Endothelial cell (in vitro differentiated cells): Measurements from ENCODE around the gene CDCA3. TPM values are rescaled to one million over a fixed set of nuclear protein-coding genes. Genes with fewer than 3 reads are reported as not detected.

Experiments
- DNase-seq: peaks from one replicate; pipeline ENCODE4 v3.0.0; 2021; ENCODE audit warnings: low spot score
- H3K27ac Mint-ChIP-seq: one replicate; pipeline ENCODE4 v1.8.0; 2021; ENCODE audit warnings: mixed read lengths, inconsistent platforms; ENCODE audit not compliant: unreplicated experiment
- H3K27me3 Mint-ChIP-seq: one replicate; pipeline ENCODE4 v1.8.0; 2021; ENCODE audit warnings: mild to moderate bottlenecking, moderate library complexity, mixed read lengths, inconsistent platforms; ENCODE audit not compliant: unreplicated experiment
- H3K36me3 Mint-ChIP-seq: one replicate; pipeline ENCODE4 v1.8.0; 2021; ENCODE audit warnings: mild to moderate bottlenecking, low read depth, mixed read lengths, inconsistent platforms; ENCODE audit not compliant: unreplicated experiment
- H3K4me1 Mint-ChIP-seq: one replicate; pipeline ENCODE4 v1.8.0; 2021; ENCODE audit warnings: mild to moderate bottlenecking, mixed read lengths, inconsistent platforms; ENCODE audit not compliant: unreplicated experiment
- H3K4me3 Mint-ChIP-seq: one replicate; pipeline ENCODE4 v1.8.0; 2021; ENCODE audit warnings: mild to moderate bottlenecking, mixed read lengths, inconsistent platforms; ENCODE audit not compliant: unreplicated experiment
- H3K9me3 Mint-ChIP-seq: one replicate; pipeline ENCODE4 v1.8.0; 2021; ENCODE audit warnings: mixed read lengths, inconsistent platforms; ENCODE audit not compliant: unreplicated experiment
- CTCF ChIP-seq: fragments of 200-600 bp; sonication (generic); IDR thresholded peaks from one replicate; pipeline ENCODE4 v1.5.0; 2021; ENCODE audit warnings: antibody characterized with exemption; ENCODE audit not compliant: unreplicated experiment
- total RNA-seq: library from RNA; stranded (reverse); fragmentation: NEBNext Ultra II Directional; extraction: Animal tissue kit (Norgen Biotek cat#: 25700); gene quantifications from one replicate; pipeline ENCODE4 v1.2.1, GENCODE V29; 2021; ENCODE audit not compliant: unreplicated experiment

Gene CDCA3
- total RNA-seq, 1 donor from 2014 or later = 6.2 TPM

- peak overlapping the region; percentile 65 for H3K4me3 Mint-ChIP-seq
- H3K9me3 Mint-ChIP-seq = no peaks in the 10 kb centered on the region
- peaks cover 22% of the 10 kb centered on the region for H3K36me3 Mint-ChIP-seq
- H3K27ac Mint-ChIP-seq = no peak overlapping the region
- no peak for TF ChIP-seq CTCF
- peaks cover 18% of the 10 kb centered on the region for H3K4me1 Mint-ChIP-seq
- no peak for DNase-seq
- H3K27me3 Mint-ChIP-seq = peaks cover 18% of the 10 kb centered on the region
These were observed 20.1 kb downstream of the CDCA3 start for GRCh38 chr12:6830999-6831398.

GRCh38 chr12:6830286-6830890, 20.7 kb downstream of the CDCA3 start:
- H3K4me3 Mint-ChIP-seq = peak overlapping the region; percentile 65
- peaks cover 20% of the 10 kb centered on the region for H3K4me1 Mint-ChIP-seq
- no peak for DNase-seq

GRCh38 chr12:6829536-6830220, 21.4 kb downstream of the CDCA3 start:
- H3K4me3 Mint-ChIP-seq = peak overlapping the region; percentile 99
- H3K27ac Mint-ChIP-seq = peak overlapping the region; percentile 82
- no peak for DNase-seq
- no peak for TF ChIP-seq CTCF
- no peaks in the 10 kb centered on the region for H3K9me3 Mint-ChIP-seq
- H3K4me1 Mint-ChIP-seq = peaks cover 27% of the 10 kb centered on the region
- peaks cover 21% of the 10 kb centered on the region for H3K36me3 Mint-ChIP-seq
- H3K27me3 Mint-ChIP-seq = peaks cover 25% of the 10 kb centered on the region

More at GRCh38 chr12:6830286-6830890, 20.7 kb downstream of the CDCA3 start:
- Mint-ChIP-seq H3K9me3 (no peaks in the 10 kb centered on the region), H3K27ac (no peak overlapping the region), H3K36me3 (peaks cover 19% of the 10 kb centered on the region), H3K27me3 (peaks cover 19% of the 10 kb centered on the region)
- TF ChIP-seq CTCF = no peak

GRCh38 chr12:6828781-6829535, 22.1 kb downstream of the CDCA3 start:
- H3K4me1 Mint-ChIP-seq = peaks cover 29% of the 10 kb centered on the region
- no peaks in the 10 kb centered on the region for H3K9me3 Mint-ChIP-seq
- H3K4me3 Mint-ChIP-seq = peak overlapping the region; percentile 99
- H3K27me3 Mint-ChIP-seq = peaks cover 25% of the 10 kb centered on the region
- peak; percentile 52 for DNase-seq
- no peak for TF ChIP-seq CTCF
- peaks cover 22% of the 10 kb centered on the region for H3K36me3 Mint-ChIP-seq
- peak overlapping the region; percentile 82 for H3K27ac Mint-ChIP-seq
